OCI-LY7 (cell line): Measurements from ENCODE around the gene IER3. TPM values are rescaled to one million over a fixed set of nuclear protein-coding genes. Genes with fewer than 3 reads are reported as not detected.

Source experiments
- BruUV-seq: library from RNA; stranded (reverse); fragments of 400-500 nt; replicated peaks from 2 replicates; lab custom pipeline; 2021; lab: Mats Ljungman, UMichigan
- CTCF ChIA-PET: fragments of 300-600 bp; sonication (Branson Sonifier 250); formaldehyde crosslinking; loops from one replicate; lab custom pipeline; 2022; ENCODE audit warnings: antibody characterized with exemption; ENCODE audit not compliant: unreplicated experiment; lab: Charles Lee
- POLR2A ChIA-PET: fragments of 300-600 bp; sonication (Branson Sonifier 250); formaldehyde crosslinking; loops from one replicate; lab custom pipeline; 2022; ENCODE audit warnings: antibody characterized with exemption; lab: Charles Lee
- DNase-seq: peaks from one replicate; pipeline ENCODE4 v3.0.0-alpha.2; 2015; ENCODE audit warnings: low spot score
- H2AFZ ChIP-seq: fragments of 200-600 bp; sonication (generic), shearing (Covaris generic); 2 replicates; pipeline ENCODE4 v1.6.1; 2014; ENCODE audit warnings: mild to moderate bottlenecking, antibody characterized with exemption, low read length, moderate library complexity
- H3K27ac ChIP-seq: fragments of 200-600 bp; sonication (generic); 2 replicates; pipeline ENCODE4 v1.5.1; 2014; ENCODE audit warnings: mixed run types, low read depth, mild to moderate bottlenecking, moderate library complexity, low read length, inconsistent platforms; ENCODE audit not compliant: poor library complexity, severe bottlenecking
- H3K36me3 ChIP-seq: fragments of 200-600 bp; sonication (generic); 2 replicates; pipeline ENCODE4 v1.6.1; 2014; ENCODE audit warnings: mild to moderate bottlenecking, antibody characterized with exemption, low read length, moderate library complexity, mixed read lengths; ENCODE audit not compliant: insufficient read depth
- H3K4me1 ChIP-seq: fragments of 200-600 bp; sonication (generic); 2 replicates; pipeline ENCODE4 v1.5.1; 2014; ENCODE audit warnings: mild to moderate bottlenecking, low read length; ENCODE audit not compliant: insufficient read depth, poor library complexity, severe bottlenecking
- H3K4me2 ChIP-seq: fragments of 200-600 bp; sonication (generic); 2 replicates; pipeline ENCODE4 v1.6.1; 2014; ENCODE audit warnings: mild to moderate bottlenecking, low read length
- H3K4me3 ChIP-seq: fragments of 200-600 bp; sonication (generic); 2 replicates; pipeline ENCODE4 v1.5.1; 2014; ENCODE audit warnings: mild to moderate bottlenecking, low read depth, low read length; ENCODE audit not compliant: poor library complexity, severe bottlenecking
- H3K79me2 ChIP-seq: fragments of 200-600 bp; sonication (generic); 2 replicates; pipeline ENCODE4 v1.6.1; 2016; ENCODE audit warnings: low read depth, mild to moderate bottlenecking, low read length, moderate library complexity, mixed read lengths; ENCODE audit not compliant: insufficient read depth
- H3K9me2 ChIP-seq: fragments of 200-600 bp; sonication (generic); 2 replicates; pipeline ENCODE4 v1.6.1; 2016; ENCODE audit warnings: mild to moderate bottlenecking, low read length, mixed read lengths; ENCODE audit not compliant: insufficient read depth
- H3K9me3 ChIP-seq: fragments of 200-600 bp; sonication (generic); 2 replicates; pipeline ENCODE4 v1.6.1; 2014; ENCODE audit warnings: mild to moderate bottlenecking, mixed run types, low read length, mixed read lengths
- H4K20me1 ChIP-seq: fragments of 200-600 bp; sonication (generic); 2 replicates; pipeline ENCODE4 v1.6.1; 2014; ENCODE audit warnings: mild to moderate bottlenecking, antibody characterized with exemption, low read length, moderate library complexity, mixed read lengths; ENCODE audit not compliant: insufficient read depth
- CTCF ChIP-seq: fragments of 200-600 bp; sonication (generic); conservative IDR thresholded peaks from 2 replicates; pipeline ENCODE4 v1.5.1; 2014; ENCODE audit warnings: mild to moderate bottlenecking, antibody characterized with exemption, low read length, moderate library complexity, mixed read lengths
- EZH2phosphoT487 ChIP-seq: fragments of 200-600 bp; sonication (generic); IDR thresholded peaks from 2 replicates; pipeline ENCODE4 v1.6.1; 2018; ENCODE audit warnings: low read depth, borderline replicate concordance, mild to moderate bottlenecking, mixed run types, antibody characterized with exemption, low read length, moderate library complexity, mixed read lengths
- intact Hi-C: fragments of 100-400 bp; cut with micrococcal nuclease; formaldehyde crosslinking; loops from one replicate; pipeline ENCODE4 v1.10.0; 2022; ENCODE audit not compliant: unreplicated experiment
- total RNA-seq, 2 experiments: library from RNA; depleted of rRNA in 1 of 2; stranded (reverse); fragments of >200 nt in 1 of 2; shearing (Covaris generic) in 1 of 2; gene quantifications; 2 replicates each; pipeline ENCODE4 v1.2.3, GENCODE V29; 2014 to 2022

Gene IER3
- total RNA-seq, 2 experiments from 2014 or later: 1.3 to 2.8 TPM

DNA sequence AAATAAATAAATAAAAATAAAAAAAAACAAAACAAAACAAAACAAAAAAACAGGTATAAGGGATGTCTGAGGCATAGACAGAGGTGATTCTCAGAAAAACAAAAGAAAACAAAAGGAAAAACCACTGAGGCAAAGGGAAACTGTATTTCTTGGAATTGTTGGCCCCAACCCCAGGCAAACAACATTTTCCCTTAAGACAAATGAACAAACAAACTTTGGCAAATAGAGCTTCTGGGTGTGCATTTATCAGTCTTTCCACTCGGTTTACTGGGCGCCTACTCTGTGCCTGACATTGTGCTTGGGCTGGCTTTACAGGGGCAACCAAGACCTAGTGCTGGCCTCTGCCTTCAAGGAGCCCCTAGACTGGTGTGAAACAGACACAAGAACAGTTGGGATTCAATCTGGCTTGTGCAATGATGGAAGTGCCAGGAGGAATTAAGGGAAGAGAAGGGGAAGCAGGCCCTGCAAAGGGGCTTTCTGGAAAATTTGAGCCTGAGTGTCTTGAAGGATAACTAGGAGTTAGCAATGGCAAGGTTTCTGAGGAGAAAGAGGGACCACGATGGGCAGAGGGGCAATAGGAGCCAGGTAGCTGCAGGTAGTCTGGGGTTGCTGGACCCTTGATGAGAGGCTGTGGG is 33.8 kb upstream of the IER3 start:
- Histone ChIP-seq H3K27ac (no peak overlapping the region), H2AFZ (no peak overlapping the region), H3K4me2 (no peak overlapping the region), H3K9me3 (no peaks in the 10 kb centered on the region), H3K4me1 (no peaks in the 10 kb centered on the region), H3K4me3 (no peak overlapping the region), H4K20me1 (no peaks in the 10 kb centered on the region), H3K9me2 (no peaks in the 10 kb centered on the region), H3K79me2 (no peaks in the 10 kb centered on the region), H3K36me3 (no peaks in the 10 kb centered on the region)
- POLR2A ChIA-PET: no interaction called here
- no TSS peak for BruUV-seq
- CTCF ChIA-PET: no interaction called here
- no peak for DNase-seq
- TF ChIP-seq EZH2phosphoT487: no peak
- TF ChIP-seq CTCF: no peak
- intact Hi-C loops: no loop called here

DNA sequence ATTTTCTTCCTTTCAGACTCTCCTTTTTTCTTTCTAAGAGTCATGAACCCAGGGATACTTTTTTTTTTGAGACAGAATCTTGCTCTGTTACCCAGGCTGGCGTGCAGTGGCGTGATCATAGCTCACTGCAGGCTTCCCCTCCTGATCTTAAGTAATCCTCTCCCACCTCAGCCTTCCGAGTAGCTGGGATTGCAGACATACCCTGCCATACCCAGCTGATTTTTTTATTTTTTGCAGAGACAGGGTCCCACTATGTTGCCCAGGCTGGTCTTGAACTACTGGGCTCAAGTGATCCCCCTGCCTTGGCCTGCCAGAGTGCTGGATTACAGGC is 32.8 kb upstream of the IER3 start:
- no peak overlapping the region for H2AFZ ChIP-seq
- H3K27ac ChIP-seq: no peak overlapping the region
- H3K4me1 ChIP-seq: no peaks in the 10 kb centered on the region
- H3K36me3 ChIP-seq: no peaks in the 10 kb centered on the region
- DNase-seq: no peak
- no peak for TF ChIP-seq EZH2phosphoT487
- no peak for TF ChIP-seq CTCF
- ChIA-PET POLR2A (no interaction called here), CTCF (interaction anchor here (0.5 kb wide), 1 partner anchor 496 kb away, joined by 3 read pairs; no protein-coding TSS in a partner anchor)
- no peak overlapping the region for H3K4me2 ChIP-seq
- H3K9me3 ChIP-seq: no peaks in the 10 kb centered on the region
- no peaks in the 10 kb centered on the region for H3K79me2 ChIP-seq
- H3K4me3 ChIP-seq: no peak overlapping the region
- intact Hi-C loops: no loop called here
- no peaks in the 10 kb centered on the region for H3K9me2 ChIP-seq
- no peaks in the 10 kb centered on the region for H4K20me1 ChIP-seq
- BruUV-seq: no TSS peak

GRCh38 chr6:30776390-30777154 is 32.2 kb upstream of the IER3 start:
- H2AFZ ChIP-seq: no peak overlapping the region
- TF ChIP-seq EZH2phosphoT487 (no peak), CTCF (no peak)
- no peaks in the 10 kb centered on the region for H4K20me1 ChIP-seq
- POLR2A ChIA-PET: no interaction called here
- no peaks in the 10 kb centered on the region for H3K4me1 ChIP-seq
- no peaks in the 10 kb centered on the region for H3K79me2 ChIP-seq
- no peak for DNase-seq
- no peaks in the 10 kb centered on the region for H3K9me2 ChIP-seq
- no peaks in the 10 kb centered on the region for H3K36me3 ChIP-seq
- no peaks in the 10 kb centered on the region for H3K9me3 ChIP-seq
- no peak overlapping the region for H3K4me3 ChIP-seq
- H3K4me2 ChIP-seq: no peak overlapping the region
- intact Hi-C loops: no loop called here
- CTCF ChIA-PET: interaction anchor here (0.5 kb wide), 1 partner anchor 495 kb away, joined by 3 read pairs; no protein-coding TSS in a partner anchor
- BruUV-seq: no TSS peak
- no peak overlapping the region for H3K27ac ChIP-seq
